Measurements from ENCODE around the gene MOB3B.

DNA sequence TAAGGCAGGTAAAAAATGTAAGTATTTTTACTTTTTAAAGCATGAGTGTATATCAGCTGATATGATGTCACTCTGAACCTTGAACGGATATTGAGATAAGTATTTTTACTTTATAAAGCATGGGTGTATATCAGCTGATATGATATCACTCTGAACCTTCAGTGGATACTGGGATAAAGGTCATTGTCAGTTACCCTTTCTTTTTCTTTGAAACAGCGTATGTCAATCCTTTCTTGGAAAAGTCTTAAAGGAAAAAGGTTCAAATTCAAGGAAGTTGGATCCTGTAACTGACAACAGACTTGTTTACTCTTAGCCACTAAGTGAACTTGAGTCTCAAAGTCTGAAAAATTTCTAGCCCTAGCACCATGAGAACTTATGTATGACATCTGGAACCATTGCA is 67.2 kb downstream of the MOB3B start:
- TF ChIP-seq, protein P1, sequence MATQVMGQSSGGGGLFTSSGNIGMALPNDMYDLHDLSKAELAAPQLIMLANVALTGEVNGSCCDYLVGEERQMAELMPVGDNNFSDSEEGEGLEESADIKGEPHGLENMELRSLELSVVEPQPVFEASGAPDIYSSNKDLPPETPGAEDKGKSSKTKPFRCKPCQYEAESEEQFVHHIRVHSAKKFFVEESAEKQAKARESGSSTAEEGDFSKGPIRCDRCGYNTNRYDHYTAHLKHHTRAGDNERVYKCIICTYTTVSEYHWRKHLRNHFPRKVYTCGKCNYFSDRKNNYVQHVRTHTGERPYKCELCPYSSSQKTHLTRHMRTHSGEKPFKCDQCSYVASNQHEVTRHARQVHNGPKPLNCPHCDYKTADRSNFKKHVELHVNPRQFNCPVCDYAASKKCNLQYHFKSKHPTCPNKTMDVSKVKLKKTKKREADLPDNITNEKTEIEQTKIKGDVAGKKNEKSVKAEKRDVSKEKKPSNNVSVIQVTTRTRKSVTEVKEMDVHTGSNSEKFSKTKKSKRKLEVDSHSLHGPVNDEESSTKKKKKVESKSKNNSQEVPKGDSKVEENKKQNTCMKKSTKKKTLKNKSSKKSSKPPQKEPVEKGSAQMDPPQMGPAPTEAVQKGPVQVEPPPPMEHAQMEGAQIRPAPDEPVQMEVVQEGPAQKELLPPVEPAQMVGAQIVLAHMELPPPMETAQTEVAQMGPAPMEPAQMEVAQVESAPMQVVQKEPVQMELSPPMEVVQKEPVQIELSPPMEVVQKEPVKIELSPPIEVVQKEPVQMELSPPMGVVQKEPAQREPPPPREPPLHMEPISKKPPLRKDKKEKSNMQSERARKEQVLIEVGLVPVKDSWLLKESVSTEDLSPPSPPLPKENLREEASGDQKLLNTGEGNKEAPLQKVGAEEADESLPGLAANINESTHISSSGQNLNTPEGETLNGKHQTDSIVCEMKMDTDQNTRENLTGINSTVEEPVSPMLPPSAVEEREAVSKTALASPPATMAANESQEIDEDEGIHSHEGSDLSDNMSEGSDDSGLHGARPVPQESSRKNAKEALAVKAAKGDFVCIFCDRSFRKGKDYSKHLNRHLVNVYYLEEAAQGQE (IDR thresholded peaks at IDR 0.05; ENCODE audit: insufficient read depth in 1 of 2, low read depth in 2 of 2, low read length in 2 of 2), result no peak
- TF ChIP-seq TAF1 (IDR thresholded peaks at IDR 0.05; ENCODE audit: borderline replicate concordance, insufficient read depth, low read length) (no peak), FOXP2 (optimal IDR thresholded peaks at IDR 0.05; ENCODE audit: borderline replicate concordance, extremely low read depth, extremely low read length, insufficient read depth) (no peak)

All from PFSK-1 (cell line).